CD4-positive, CD25-positive, alpha-beta regulatory T cell (primary cell): ENCODE data around the gene INAVA. TPM values are rescaled to one million over a fixed set of nuclear protein-coding genes. Genes with fewer than 3 reads are reported as not detected.
A peak's percentile ranks its signal among the peaks of the same experiment; 100 is the strongest.
"Not testable (repeated sequence)": the region's sequence is repeated elsewhere in the genome, so short reads cannot be mapped to it uniquely, and the experiment has no call there.

ENCODE experiments used
- ATAC-seq, 2 donors: fragments of 150-1000 bp; cut with Tn5 transposase; one replicate each; pipeline ENCODE4 v1.10.0; 2021; ENCODE audit warnings: low read depth in 2 of 2, moderate number of reproducible peaks in 2 of 2, moderate library complexity in 1 of 2
- DNase-seq, 3 donors: peaks; one replicate each; pipeline versions ENCODE4 v3.0.0 to v3.0.0-alpha.2; 2012 to 2022; ENCODE audit warnings: mixed read lengths in 1 of 3
- H3K27ac ChIP-seq: one replicate; pipeline ENCODE4 v1.7.0; 2013; ENCODE audit warnings: mild to moderate bottlenecking, low read length; ENCODE audit not compliant: insufficient read depth, poor library complexity, severe bottlenecking
- H3K27me3 ChIP-seq: one replicate; pipeline ENCODE4 v1.7.0; 2013; ENCODE audit warnings: low read length; ENCODE audit not compliant: control insufficient read depth, insufficient read depth
- H3K36me3 ChIP-seq: one replicate; pipeline ENCODE4 v1.7.0; 2013; ENCODE audit warnings: mild to moderate bottlenecking, low read length, moderate library complexity; ENCODE audit not compliant: control insufficient read depth, insufficient read depth
- H3K4me1 ChIP-seq: 2 replicates; pipeline ENCODE4 v1.7.0; 2013; ENCODE audit warnings: mild to moderate bottlenecking, low read length; ENCODE audit not compliant: insufficient read depth, control insufficient read depth, poor library complexity, severe bottlenecking
- H3K4me3 ChIP-seq: one replicate; pipeline ENCODE4 v1.7.0; 2013; ENCODE audit warnings: low read depth, mild to moderate bottlenecking, low read length, moderate library complexity
- H3K9me3 ChIP-seq, 2 experiments: 1 replicate in 1 of 2; 2 replicates in 1 of 2; pipeline ENCODE4 v1.7.0; 2013; ENCODE audit warnings: low read length in 2 of 2, mild to moderate bottlenecking in 1 of 2, moderate library complexity in 1 of 2; ENCODE audit not compliant: control insufficient read depth in 2 of 2
- H3K27ac Mint-ChIP-seq, 3 donors: one replicate each; pipeline ENCODE4 v1.8.0; 2020 to 2022; ENCODE audit warnings: mild to moderate bottlenecking in 3 of 3, mixed read lengths in 3 of 3, moderate library complexity in 2 of 3
- H3K27me3 Mint-ChIP-seq: one replicate; pipeline ENCODE4 v1.8.0; 2022; ENCODE audit warnings: mild to moderate bottlenecking, mixed read lengths
- H3K36me3 Mint-ChIP-seq: one replicate; pipeline ENCODE4 v1.8.0; 2020; ENCODE audit warnings: mixed read lengths
- H3K4me1 Mint-ChIP-seq, 4 donors: one replicate each; pipeline ENCODE4 v1.8.0; 2020 to 2022; ENCODE audit warnings: mixed read lengths in 4 of 4, mild to moderate bottlenecking in 1 of 4
- H3K4me3 Mint-ChIP-seq, 4 donors: one replicate each; pipeline ENCODE4 v1.8.0; 2020 to 2022; ENCODE audit warnings: mild to moderate bottlenecking in 4 of 4, mixed read lengths in 4 of 4, moderate library complexity in 3 of 4
- H3K9me3 Mint-ChIP-seq, 7 donors: one replicate each; pipeline ENCODE4 v1.8.0; 2020 to 2022; ENCODE audit warnings: mixed read lengths in 7 of 7, mild to moderate bottlenecking in 3 of 7, moderate library complexity in 2 of 7
- polyA plus RNA-seq, 4 donors: library from polyadenylated mRNA; unstranded; fragments of 300-500 nt; fragmentation: Illumina TruSeq; gene quantifications; one replicate each; pipeline ENCODE4 v1.2.3, GENCODE V29; 2021
- total RNA-seq: library from RNA; stranded (reverse); gene quantifications from one replicate; pipeline ENCODE4 v1.2.3, GENCODE V29; 2022

INAVA gene
- total and polyA plus RNA-seq, 5 donors from 2014 or later = 0.30 to 0.57 TPM; not detected in 3

DNA sequence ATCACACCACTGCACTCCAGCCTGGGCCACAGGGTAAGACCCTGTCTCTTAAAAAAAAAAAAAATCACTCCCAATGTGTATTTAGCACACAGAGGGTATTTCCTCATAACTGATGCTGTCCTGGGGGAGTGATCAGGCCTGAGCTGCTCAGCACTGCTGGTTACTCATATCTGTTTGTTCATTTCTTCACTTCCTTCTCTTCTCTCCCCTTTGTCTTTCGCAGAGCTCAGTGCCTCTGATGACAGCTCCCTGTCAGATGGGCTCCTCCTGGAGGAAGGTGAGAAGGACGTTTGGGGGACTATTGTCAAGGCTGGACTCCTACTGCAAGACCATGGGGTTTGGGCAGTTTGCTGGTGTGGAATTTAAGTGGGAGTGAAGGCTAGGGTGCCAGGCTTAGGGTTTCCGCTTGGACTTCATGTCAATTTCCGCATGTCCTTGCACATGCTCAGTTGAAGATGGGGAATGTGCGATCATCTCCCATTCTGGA lies 13.0 kb downstream of the INAVA start:
- no peak for ATAC-seq
- Mint-ChIP-seq H3K27ac (no peak overlapping the region), H3K36me3 (no peaks in the 10 kb centered on the region), H3K4me3 (no peak overlapping the region), H3K4me1 (peaks cover 0 to 13% (median 9%) of the 10 kb centered on the region in 4 donors), H3K9me3 (peaks cover 0 to 2% (median 0%) of the 10 kb centered on the region in 7 donors), H3K27me3 (peaks cover 45% of the 10 kb centered on the region)
- H3K27me3 ChIP-seq = no peaks in the 10 kb centered on the region
- H3K4me1 ChIP-seq = peaks cover 12% of the 10 kb centered on the region
- no peak for DNase-seq
- no peak overlapping the region for H3K27ac ChIP-seq
- H3K9me3 ChIP-seq = no peaks in the 10 kb centered on the region
- H3K4me3 ChIP-seq = no peak overlapping the region
- no peaks in the 10 kb centered on the region for H3K36me3 ChIP-seq

DNA sequence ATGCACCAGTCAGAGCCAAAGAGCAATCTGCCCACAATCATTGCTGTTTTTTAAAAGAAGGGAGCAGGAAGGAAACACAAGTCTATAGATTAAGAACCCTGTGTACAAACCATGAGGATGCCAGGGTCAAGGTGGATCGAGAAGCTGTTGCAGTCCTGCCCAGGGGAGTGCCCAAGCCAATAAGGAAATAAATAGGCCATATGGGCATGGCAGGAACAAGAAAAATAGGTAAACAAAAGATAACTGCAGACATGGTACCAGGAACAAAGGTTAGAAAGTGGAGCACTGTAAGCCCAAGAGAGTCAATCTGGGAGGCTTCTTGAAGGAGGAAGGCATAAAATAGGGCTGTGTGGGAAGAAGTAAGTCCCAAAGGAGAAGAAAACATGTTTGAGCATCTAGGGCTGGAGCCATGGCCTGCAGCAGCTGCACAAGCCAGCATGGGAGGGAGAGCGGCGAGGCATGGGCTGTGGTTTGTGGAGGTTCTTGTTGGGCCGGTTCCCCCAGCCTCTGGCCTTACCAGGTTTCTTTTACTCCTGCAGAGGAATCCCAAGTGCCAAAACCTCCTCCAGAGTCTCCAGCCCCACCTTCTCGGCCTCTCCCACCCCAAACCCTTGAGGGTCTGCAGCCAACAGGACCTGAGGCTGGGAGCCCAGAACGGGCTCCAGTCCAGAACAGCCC lies 13.6 kb downstream of the INAVA start:
- H3K4me3 Mint-ChIP-seq = no peak overlapping the region
- peak overlapping the region in 1 of 3 donors; percentile 61 for H3K27ac Mint-ChIP-seq
- Histone ChIP-seq H3K36me3 (no peaks in the 10 kb centered on the region), H3K4me3 (no peak overlapping the region), H3K27ac (no peak overlapping the region), H3K4me1 (peaks cover 12% of the 10 kb centered on the region), H3K9me3 (no peaks in the 10 kb centered on the region), H3K27me3 (no peaks in the 10 kb centered on the region)
- peaks cover 0 to 13% (median 9%) of the 10 kb centered on the region in 4 donors for H3K4me1 Mint-ChIP-seq
- DNase-seq = no peak
- ATAC-seq = no peak
- H3K27me3 Mint-ChIP-seq = peaks cover 39% of the 10 kb centered on the region
- H3K9me3 Mint-ChIP-seq = peaks cover 0 to 2% (median 0%) of the 10 kb centered on the region in 7 donors
- no peaks in the 10 kb centered on the region for H3K36me3 Mint-ChIP-seq

DNA sequence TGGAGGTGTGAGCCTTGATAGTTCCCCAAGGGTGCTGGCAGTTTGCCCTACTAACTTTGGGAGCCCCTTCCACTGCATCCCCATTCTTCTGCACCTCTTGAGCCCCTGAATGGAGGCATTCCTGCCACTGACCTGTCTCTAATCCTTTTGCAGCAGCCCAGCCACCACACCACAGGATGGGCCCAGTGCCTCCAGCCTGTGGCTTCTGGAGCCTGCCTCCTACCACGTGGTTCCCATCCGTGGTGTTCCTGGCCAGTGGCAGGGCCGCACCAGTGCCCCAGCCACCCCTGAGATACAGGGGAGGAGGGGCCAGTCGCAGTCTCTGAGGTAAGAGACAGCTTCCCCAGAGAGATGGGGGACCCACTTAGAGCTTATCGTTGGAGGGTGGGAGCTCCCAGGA lies 14.4 kb downstream of the INAVA start:
- H3K27ac ChIP-seq = no peak overlapping the region
- peaks cover 39% of the 10 kb centered on the region for H3K27me3 Mint-ChIP-seq
- H3K4me3 ChIP-seq = no peak overlapping the region
- H3K4me1 ChIP-seq = peaks cover 12% of the 10 kb centered on the region
- DNase-seq = no peak
- peaks cover 0 to 2% (median 0%) of the 10 kb centered on the region in 7 donors for H3K9me3 Mint-ChIP-seq
- H3K4me1 Mint-ChIP-seq = peaks cover 0 to 13% (median 9%) of the 10 kb centered on the region in 4 donors
- H3K27ac Mint-ChIP-seq = no peak overlapping the region
- no peaks in the 10 kb centered on the region for H3K36me3 Mint-ChIP-seq
- H3K27me3 ChIP-seq = no peaks in the 10 kb centered on the region
- no peaks in the 10 kb centered on the region for H3K9me3 ChIP-seq
- no peaks in the 10 kb centered on the region for H3K36me3 ChIP-seq
- no peak overlapping the region for H3K4me3 Mint-ChIP-seq
- ATAC-seq = no peak

DNA sequence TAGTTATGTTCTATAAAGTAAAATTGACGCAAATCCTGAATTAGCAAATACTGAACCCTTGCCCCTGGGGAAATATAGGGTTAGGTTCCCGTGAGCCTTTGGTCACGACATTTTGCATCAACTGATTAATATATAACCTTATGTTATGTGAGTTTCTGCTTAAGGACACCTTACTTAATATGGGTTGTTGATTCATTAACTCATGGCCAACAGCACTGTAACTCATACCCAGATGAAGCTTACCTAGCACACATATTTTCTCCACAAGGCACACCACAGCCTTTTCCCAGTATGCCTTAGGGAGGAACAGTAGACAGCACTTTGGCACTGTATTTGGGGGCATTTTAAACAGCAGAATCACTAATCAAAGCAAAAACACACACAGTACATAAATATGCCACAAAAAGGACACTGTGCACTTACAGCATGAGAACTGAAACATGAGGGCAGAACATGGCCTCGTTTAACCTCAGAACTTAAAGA lies 15.1 kb downstream of the INAVA start:
- Mint-ChIP-seq H3K9me3 (peaks cover 0 to 2% (median 0%) of the 10 kb centered on the region in 7 donors), H3K36me3 (no peaks in the 10 kb centered on the region), H3K27ac (no peak overlapping the region), H3K27me3 (peaks cover 35% of the 10 kb centered on the region), H3K4me1 (peaks cover 0 to 13% (median 7%) of the 10 kb centered on the region in 4 donors), H3K4me3 (no peak overlapping the region)
- Histone ChIP-seq H3K4me3 (no peak overlapping the region), H3K27ac (no peak overlapping the region), H3K4me1 (peaks cover 12% of the 10 kb centered on the region), H3K36me3 (no peaks in the 10 kb centered on the region), H3K27me3 (no peaks in the 10 kb centered on the region), H3K9me3 (no peaks in the 10 kb centered on the region)
- ATAC-seq (no peak), DNase-seq (no peak)

DNA sequence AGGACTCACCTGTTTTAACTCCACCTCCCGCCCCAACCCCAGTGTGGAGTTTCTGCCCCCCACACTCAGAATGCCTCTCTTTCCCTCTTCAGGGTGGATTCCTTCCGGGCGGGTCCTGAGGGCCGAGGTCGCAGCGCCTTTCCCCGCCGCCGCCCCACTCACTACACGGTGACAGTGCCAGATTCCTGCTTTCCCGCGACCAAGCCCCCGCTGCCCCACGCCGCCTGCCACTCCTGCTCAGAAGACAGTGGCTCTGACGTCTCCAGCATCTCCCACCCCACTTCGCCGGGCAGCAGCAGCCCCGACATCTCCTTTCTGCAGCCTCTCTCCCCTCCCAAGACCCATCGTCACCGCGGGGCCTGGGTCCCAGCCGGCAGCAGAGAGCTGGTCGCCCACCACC lies 16.7 kb downstream of the INAVA start:
- H3K36me3 Mint-ChIP-seq = no peaks in the 10 kb centered on the region
- no peak for ATAC-seq
- H3K27me3 ChIP-seq = no peaks in the 10 kb centered on the region

DNA sequence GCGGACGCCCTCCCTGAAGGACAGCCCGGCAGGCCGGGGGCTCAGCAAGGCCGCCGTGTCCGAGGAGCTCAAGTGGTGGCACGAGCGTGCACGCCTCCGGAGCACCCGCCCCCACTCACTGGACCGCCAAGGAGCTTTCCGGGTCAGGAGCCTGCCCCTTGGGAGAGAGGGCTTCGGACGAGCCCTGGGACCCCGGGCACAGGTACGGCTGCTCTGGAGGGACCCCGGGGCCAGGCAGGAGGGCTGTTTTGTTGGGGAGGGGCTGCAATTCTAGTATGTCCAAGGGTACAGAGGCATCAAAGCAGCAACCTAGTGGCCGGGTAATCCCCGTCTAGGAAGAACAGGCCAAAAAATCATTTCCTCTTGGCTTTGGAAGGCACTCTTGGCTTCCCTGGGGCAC lies 17.2 kb downstream of the INAVA start:
- not testable (repeated sequence) for H3K27ac Mint-ChIP-seq, H3K4me1 ChIP-seq, ATAC-seq, H3K9me3 ChIP-seq, H3K9me3 Mint-ChIP-seq, H3K27ac ChIP-seq, DNase-seq, H3K27me3 ChIP-seq, H3K36me3 ChIP-seq, H3K4me1 Mint-ChIP-seq, H3K4me3 Mint-ChIP-seq, H3K36me3 Mint-ChIP-seq, H3K4me3 ChIP-seq
- H3K27me3 Mint-ChIP-seq = peaks cover 19% of the 10 kb centered on the region

More for the DNA sequence above, 16.7 kb downstream of the INAVA start:
- Histone ChIP-seq H3K36me3 (no peaks in the 10 kb centered on the region), H3K27ac (no peak overlapping the region), H3K4me1 (no peaks in the 10 kb centered on the region), H3K4me3 (no peak overlapping the region), H3K9me3 (no peaks in the 10 kb centered on the region)
- H3K9me3 Mint-ChIP-seq = peaks cover 0 to 2% (median 0%) of the 10 kb centered on the region in 7 donors
- H3K4me3 Mint-ChIP-seq = no peak overlapping the region
- H3K27me3 Mint-ChIP-seq = peaks cover 21% of the 10 kb centered on the region
- DNase-seq = no peak
- no peak overlapping the region for H3K27ac Mint-ChIP-seq
- H3K4me1 Mint-ChIP-seq = peaks cover 0 to 5% (median 0%) of the 10 kb centered on the region in 4 donors

DNA sequence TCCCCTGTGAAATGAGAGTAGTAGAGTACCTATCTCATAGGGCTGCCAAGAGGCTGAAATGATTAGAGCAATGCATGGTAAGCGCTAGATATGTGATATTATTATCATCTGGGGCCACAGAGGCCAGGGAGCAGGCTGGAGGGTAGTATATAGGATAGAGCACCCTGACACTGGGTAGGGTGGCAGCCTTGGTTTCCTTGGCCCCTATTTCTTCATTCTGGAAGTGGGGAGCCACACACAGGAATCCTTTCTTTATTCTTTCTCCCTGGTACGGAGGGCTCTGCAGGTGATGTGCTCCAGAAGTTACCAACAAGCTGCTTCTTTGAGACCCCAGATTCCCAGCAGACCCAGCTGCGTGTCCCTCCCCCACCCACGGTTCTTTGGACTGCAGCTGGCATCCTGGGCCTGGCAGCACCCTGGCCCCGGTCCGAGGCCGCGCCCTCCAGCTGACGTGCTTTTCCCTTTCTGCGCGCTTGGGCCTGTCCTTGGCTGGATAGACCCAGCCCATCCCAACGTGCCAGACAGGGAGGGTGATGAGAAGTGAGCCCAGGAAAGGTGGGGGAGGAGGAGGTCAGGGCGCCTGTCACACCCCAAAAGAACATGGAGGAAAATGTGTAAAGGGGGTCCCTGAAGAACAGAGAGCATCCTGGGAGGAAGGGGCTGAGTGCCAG lies 18.2 kb downstream of the INAVA start:
- Mint-ChIP-seq H3K4me1 (peaks cover 0 to 4% (median 0%) of the 10 kb centered on the region in 4 donors), H3K27me3 (peaks cover 19% of the 10 kb centered on the region), H3K27ac (peak overlapping the region in 1 of 3 donors; percentile 80), H3K36me3 (no peaks in the 10 kb centered on the region), H3K9me3 (peaks cover 0 to 2% (median 0%) of the 10 kb centered on the region in 7 donors), H3K4me3 (no peak overlapping the region)
- Histone ChIP-seq H3K27me3 (no peaks in the 10 kb centered on the region), H3K4me1 (no peaks in the 10 kb centered on the region), H3K4me3 (no peak overlapping the region), H3K9me3 (no peaks in the 10 kb centered on the region), H3K27ac (no peak overlapping the region), H3K36me3 (no peaks in the 10 kb centered on the region)
- ATAC-seq (no peak), DNase-seq (no peak)
